HG03097 (cell line): ENCODE results near the gene AGMO.

Experiments used
- ATAC-seq: cut with Tn5 transposase; IDR thresholded peaks from one replicate; pipeline ENCODE4 v1.9.1; 2021; ENCODE audit not compliant: unreplicated experiment, low FRiP score

AGMO gene

GRCh38 chr7:15166620-15167019 is 395.2 kb downstream of the AGMO start:
- no peak for ATAC-seq

- no peak for ATAC-seq
Observed at GRCh38 chr7:15159261-15159660, 402.6 kb downstream of the AGMO start.

- no peak for ATAC-seq
Observed at GRCh38 chr7:15158141-15158810, 403.5 kb downstream of the AGMO start.
